GM18858 (cell line): Measurements from ENCODE around the gene CCDC24.

ENCODE experiments used
- ATAC-seq: cut with Tn5 transposase; IDR thresholded peaks from one replicate; pipeline ENCODE4 v1.9.1; 2021; ENCODE audit not compliant: unreplicated experiment

CCDC24 gene

DNA sequence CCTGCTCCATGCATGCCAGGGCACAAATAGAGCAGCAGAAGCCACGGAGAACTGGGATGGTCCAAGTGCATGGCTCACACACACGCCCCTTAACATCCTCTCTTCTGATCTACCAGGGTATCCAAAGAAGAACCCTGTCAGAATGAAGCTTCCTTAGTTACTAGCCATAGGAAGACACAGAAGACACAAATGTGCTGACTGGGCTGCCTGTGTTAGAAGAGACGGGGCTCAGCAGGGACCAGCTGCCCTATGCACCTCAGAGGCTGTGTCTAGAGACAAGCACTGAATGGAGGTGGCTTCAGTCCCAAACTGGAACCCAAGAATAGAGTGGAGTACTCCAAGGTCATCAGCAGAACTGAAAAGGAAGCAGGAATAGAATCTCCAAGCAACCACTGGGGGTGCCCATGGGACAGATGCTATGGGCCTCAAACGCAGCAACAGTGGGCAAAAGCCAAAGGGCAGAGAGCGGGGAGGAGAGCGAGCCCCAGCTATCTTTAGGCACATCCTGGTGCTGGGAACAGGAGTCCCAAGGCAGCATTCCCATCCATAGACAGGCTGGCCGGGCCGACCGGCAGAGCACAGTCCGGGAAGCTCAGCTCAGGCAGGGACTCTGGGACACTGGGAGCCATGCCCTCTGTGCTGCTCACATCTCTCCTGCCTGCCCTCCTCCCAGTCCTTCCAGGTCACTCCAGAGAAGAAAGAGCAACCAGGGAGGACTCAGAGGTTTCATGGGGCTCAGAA lies 30.4 kb downstream of the CCDC24 start:
- ATAC-seq, result no peak

DNA sequence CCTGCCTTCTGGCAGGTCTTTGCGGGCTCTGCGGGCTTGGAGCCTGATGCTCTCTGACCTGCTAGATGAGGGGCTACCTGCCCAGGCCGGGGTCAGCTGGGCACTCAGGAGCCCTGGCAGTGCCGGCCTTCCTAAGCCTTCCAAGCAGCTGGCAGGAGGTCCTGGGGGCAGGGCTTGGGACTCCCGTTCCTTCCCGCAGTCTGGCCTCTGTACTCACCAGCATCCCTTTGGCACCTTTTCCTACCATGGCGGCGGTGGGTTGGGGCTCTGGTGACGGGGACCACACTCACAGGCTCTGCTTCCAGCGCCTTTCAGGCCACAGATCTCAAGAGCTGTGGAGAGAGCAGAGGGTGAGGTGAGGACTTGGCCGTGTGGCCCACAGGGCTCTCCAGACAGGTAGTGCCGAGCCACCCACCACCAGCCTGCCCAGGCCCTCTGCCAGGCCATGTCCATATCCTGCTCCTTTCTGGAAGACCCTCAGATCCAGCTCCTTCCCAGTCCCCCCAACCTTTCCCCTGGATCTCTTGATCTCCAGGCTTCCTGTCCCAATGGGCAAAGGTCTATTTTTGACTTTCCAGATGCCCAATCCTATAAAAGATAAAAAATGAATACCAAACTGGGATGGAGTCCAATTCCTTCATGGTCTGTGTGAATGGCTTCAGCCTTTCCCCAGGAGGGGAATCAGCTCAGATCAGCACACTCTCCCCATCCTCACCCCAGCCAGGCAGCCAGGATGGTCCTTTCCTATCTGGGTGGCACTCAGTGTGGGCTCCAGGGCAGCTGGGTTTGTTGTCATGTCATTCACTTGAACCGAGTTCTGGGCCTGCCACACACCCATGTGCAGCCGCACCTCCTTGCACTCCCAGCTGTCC lies 32.9 kb downstream of the CCDC24 start:
- no peak for ATAC-seq

- ATAC-seq, result no peak
Measured at GRCh38 chr1:44024903-44025525, 33.6 kb downstream of the CCDC24 start.

DNA sequence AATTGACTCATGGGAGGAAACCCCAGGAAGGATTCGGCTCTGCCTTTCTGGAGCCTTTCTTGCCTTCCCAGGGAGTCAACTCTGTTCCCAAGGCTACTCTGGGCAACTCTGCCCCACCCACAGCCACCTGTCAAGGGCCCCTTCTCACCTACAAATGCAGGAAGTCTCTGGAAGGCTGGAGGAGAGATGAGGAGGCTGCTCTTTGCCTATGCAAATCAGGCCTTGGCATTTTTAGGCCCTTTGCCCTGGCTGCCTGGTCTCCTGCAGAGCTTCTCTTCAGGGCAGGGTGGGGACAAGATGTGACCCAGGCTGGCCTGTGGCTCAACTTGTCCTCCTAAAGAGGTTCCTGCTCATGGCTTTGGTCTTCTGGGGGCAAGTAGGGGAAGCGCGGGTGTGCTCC lies 34.4 kb downstream of the CCDC24 start:
- no peak for ATAC-seq

DNA sequence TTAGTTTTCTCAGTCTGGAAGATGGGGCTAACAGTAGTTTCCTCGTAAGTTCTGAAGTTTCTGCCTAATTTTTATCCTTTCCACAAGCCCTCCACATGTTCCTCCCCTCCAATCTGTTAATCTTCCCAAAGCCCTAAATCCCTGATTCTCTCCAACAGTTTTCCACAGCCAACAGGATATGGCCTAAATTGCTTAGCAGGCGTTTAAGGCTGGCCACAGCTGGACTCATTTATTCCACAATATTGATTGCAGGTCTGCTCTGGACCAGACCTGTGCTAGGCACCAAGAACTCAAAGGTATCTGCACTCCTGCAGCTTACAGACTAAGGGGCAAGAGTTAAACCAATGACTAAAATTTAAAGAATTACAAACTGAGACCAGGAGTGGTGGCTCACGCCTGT lies 35.9 kb downstream of the CCDC24 start:
- ATAC-seq, result no peak

- ATAC-seq, result peak; percentile 6
Measured at GRCh38 chr1:44029260-44029910, 38.0 kb downstream of the CCDC24 start.

GRCh38 chr1:44029911-44030604 lies 38.7 kb downstream of the CCDC24 start:
- ATAC-seq, result peak; percentile 67

DNA sequence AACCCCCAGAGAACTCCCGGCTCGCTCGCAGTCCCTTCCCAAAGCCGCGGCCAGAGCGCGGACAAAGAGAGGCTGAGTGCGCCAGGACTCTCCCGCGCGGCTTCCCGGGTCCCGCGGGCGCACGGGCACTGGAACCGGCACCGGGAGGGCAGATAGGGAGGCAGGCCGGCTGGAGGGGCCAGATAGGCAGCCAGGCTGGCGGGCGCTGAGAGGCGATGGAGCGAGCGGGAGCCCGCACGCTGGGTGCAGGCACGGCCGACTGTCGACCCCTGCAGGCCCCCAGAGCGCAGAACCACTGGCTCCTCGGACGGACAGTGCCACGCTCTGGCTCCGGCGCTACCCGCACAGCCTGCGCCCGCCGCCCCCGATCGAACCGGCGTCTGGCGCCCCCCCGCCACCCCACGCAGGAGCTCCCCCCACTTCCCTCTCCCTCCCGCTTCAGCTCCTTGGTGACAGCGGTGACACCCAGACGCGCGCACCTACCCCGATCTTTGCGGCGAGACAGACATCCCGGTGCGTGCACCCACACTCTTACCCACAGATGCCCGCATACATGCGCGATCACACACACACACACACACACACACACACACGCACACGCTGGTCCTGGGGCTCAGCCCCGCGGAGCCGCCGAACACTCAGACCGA lies 39.3 kb downstream of the CCDC24 start:
- peak; percentile 16 for ATAC-seq

- no peak for ATAC-seq
Measured at GRCh38 chr1:44031252-44032169, 40.1 kb downstream of the CCDC24 start, which contains the start of gene SLC6A9. TSS of gene SLC6A9 (minus strand) at chr1:44031462. CDS start at chr1:44024277, 7,185 bp downstream.

GRCh38 chr1:44032170-44032790 lies 40.9 kb downstream of the CCDC24 start:
- no peak for ATAC-seq

DNA sequence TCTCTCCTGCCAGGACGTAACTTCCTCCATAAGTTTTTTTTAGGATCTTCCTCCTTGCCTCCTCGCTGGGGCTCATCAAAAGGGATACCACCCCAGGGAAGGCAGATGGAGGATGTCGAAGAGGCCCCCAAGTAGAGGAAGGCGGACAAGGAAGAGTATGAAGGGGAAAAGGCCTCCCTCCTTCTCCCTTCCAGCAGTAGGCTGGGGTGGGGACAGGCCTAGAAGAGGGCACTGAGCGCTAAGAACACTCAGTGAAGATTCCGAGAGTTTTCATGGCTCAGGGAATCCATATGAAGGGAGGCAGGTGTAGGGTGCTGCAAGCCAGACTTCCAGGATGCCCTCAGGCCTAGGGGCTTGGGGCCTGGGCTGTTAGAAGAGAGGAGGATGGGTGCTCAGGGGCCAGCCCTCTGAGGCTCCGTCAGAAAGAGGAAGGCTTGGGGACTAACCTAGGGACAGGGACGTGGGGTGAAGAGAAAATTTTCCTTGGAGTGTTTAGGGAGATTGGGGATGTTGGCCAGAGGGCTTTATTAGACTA lies 41.7 kb downstream of the CCDC24 start:
- ATAC-seq, result no peak

DNA sequence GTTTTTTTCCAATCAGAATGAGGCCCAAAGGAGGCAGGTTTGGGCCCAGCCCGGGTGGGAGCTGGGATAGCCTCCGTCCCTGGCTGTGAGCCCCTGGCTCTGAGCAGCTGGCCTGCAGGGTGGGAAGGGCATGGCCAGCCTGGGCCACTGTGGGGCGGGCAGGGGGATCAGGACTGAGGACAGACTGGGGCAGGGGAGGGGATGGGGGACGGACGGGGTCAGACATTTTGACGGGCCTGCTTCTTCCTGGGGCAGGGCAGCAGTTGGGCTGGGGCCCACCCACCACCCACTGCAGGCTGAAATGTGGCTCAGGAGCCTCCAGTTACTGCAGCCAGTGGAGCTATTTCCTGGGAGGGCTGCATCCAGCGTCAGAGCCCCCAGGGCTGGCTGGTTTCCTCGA lies 42.4 kb downstream of the CCDC24 start:
- ATAC-seq, result no peak

- no peak for ATAC-seq
Measured at GRCh38 chr1:44034423-44034822, 43.0 kb downstream of the CCDC24 start.

GRCh38 chr1:44034976-44035716 lies 43.7 kb downstream of the CCDC24 start:
- ATAC-seq, result no peak

GRCh38 chr1:44035726-44036408 lies 44.5 kb downstream of the CCDC24 start:
- ATAC-seq, result no peak

- no peak for ATAC-seq
Measured at GRCh38 chr1:44036409-44037139, 45.2 kb downstream of the CCDC24 start.
